Stimulated activated CD8-positive, alpha-beta memory T cell treated with anti-CD3 and anti-CD28 coated beads, Interleukin-4, amount 100 ng/mL, for 48 hours (primary cell): Measurements from ENCODE around the gene PPM1A.

Experiments
- DNase-seq: peaks from one replicate; pipeline ENCODE4 v3.0.0-alpha.2; 2020

Gene PPM1A

GRCh38 chr14:60248697-60249318, at the start of gene PPM1A:
Gene PPM1A (plus strand): TSS chr14:60249221. CDS start chr14:60282704, 33,483 bp downstream.
- peak; percentile 95 for DNase-seq

GRCh38 chr14:60199321-60199720, 49.7 kb upstream of the PPM1A start:
- DNase-seq: no peak

- no peak for DNase-seq
Measured at GRCh38 chr14:60204104-60204842, 44.7 kb upstream of the PPM1A start.

GRCh38 chr14:60204843-60205774, 43.9 kb upstream of the PPM1A start:
- no peak for DNase-seq

- DNase-seq: no peak
Measured at GRCh38 chr14:60206249-60206670, 42.8 kb upstream of the PPM1A start.

GRCh38 chr14:60206837-60207533, 42.0 kb upstream of the PPM1A start:
- no peak for DNase-seq

GRCh38 chr14:60210703-60211102, 38.3 kb upstream of the PPM1A start:
- DNase-seq: no peak

GRCh38 chr14:60211153-60211552, 37.9 kb upstream of the PPM1A start:
- no peak for DNase-seq

GRCh38 chr14:60212503-60213371, 36.3 kb upstream of the PPM1A start:
- DNase-seq: no peak

GRCh38 chr14:60214003-60214402, 35.0 kb upstream of the PPM1A start:
- DNase-seq: no peak

- no peak for DNase-seq
Measured at GRCh38 chr14:60214415-60215126, 34.5 kb upstream of the PPM1A start.

- no peak for DNase-seq
Measured at GRCh38 chr14:60215127-60215444, 33.9 kb upstream of the PPM1A start.

- DNase-seq: no peak
Measured at GRCh38 chr14:60215520-60216420, 33.3 kb upstream of the PPM1A start.

- DNase-seq: no peak
Measured at GRCh38 chr14:60217713-60218112, 31.3 kb upstream of the PPM1A start.

- no peak for DNase-seq
Measured at GRCh38 chr14:60220084-60220483, 28.9 kb upstream of the PPM1A start.

- no peak for DNase-seq
Measured at GRCh38 chr14:60220917-60221316, 28.1 kb upstream of the PPM1A start.

GRCh38 chr14:60221457-60221856, 27.6 kb upstream of the PPM1A start:
- no peak for DNase-seq

GRCh38 chr14:60222820-60223219, 26.2 kb upstream of the PPM1A start:
- no peak for DNase-seq

GRCh38 chr14:60225265-60225664, 23.8 kb upstream of the PPM1A start:
- no peak for DNase-seq

GRCh38 chr14:60226298-60226697, 22.7 kb upstream of the PPM1A start:
- DNase-seq: no peak
